B cell (primary cell): Measurements from ENCODE around the gene CTNNA2. TPM values are rescaled to one million over a fixed set of nuclear protein-coding genes. Genes with fewer than 3 reads are reported as not detected.

Experiments
- ATAC-seq: fragments of 200-7000 bp; cut with Tn5 transposase; one replicate; pipeline ENCODE4 v1.10.0; 2021; ENCODE audit warnings: low read depth, mild to moderate bottlenecking, moderate number of reproducible peaks, moderate library complexity
- CTCF ChIA-PET: fragments of 350-600 bp; sonication (Branson Sonifier 250); formaldehyde crosslinking; loops from one replicate; lab custom pipeline; 2021; ENCODE audit warnings: antibody characterized with exemption, inconsistent platforms; lab: Charles Lee
- POLR2A ChIA-PET: fragments of 350-600 bp; sonication (Branson Sonifier 250); formaldehyde crosslinking; loops from one replicate; lab custom pipeline; 2021; ENCODE audit warnings: antibody characterized with exemption; lab: Charles Lee
- DNase-seq: peaks from one replicate; pipeline ENCODE4 v3.0.0; 2013
- H2AFZ ChIP-seq: 2 replicates; pipeline ENCODE4 v1.6.1; 2012; ENCODE audit warnings: mild to moderate bottlenecking, low read depth, low read length; ENCODE audit not compliant: insufficient read depth, poor library complexity, severe bottlenecking
- H3K27ac ChIP-seq, 2 donors: 1 replicate in 1 of 2; 2 replicates in 1 of 2; pipeline ENCODE4 v1.5.1; 2012 to 2013; ENCODE audit warnings: low read length in 2 of 2, mild to moderate bottlenecking in 2 of 2, moderate library complexity in 1 of 2
- H3K27me3 ChIP-seq, 4 experiments: fragments of 200-600 bp in 1 of 4; sonication (generic) in 1 of 4; replicated peaks in 1 of 4; 1 replicate in 2 of 4; 2 replicates in 2 of 4; pipeline versions ENCODE4 v1.6.1 to v1.7.0; 2013 to 2016; ENCODE audit warnings: low read length in 3 of 4, mild to moderate bottlenecking in 2 of 4, mixed read lengths in 1 of 4, moderate library complexity in 1 of 4; ENCODE audit not compliant: insufficient read depth in 4 of 4, control insufficient read depth in 3 of 4; ENCODE audit errors: control extremely low read depth in 1 of 4
- H3K36me3 ChIP-seq, 2 experiments: replicated peaks in 1 of 2; 1 replicate in 1 of 2; 2 replicates in 1 of 2; pipeline versions ENCODE4 v1.6.1 to v1.7.1; 2013; ENCODE audit warnings: low read length in 1 of 2; ENCODE audit not compliant: insufficient read depth in 2 of 2, control insufficient read depth in 1 of 2; ENCODE audit errors: control extremely low read depth in 1 of 2, extremely low read depth in 1 of 2
- H3K4me1 ChIP-seq, 2 donors: fragments of 200-600 bp in 1 of 2; sonication (generic) in 1 of 2; 1 replicate in 1 of 2; 2 replicates in 1 of 2; pipeline versions ENCODE4 v1.5.1 to v1.6.1; 2013 to 2017; ENCODE audit warnings: low read length in 2 of 2; ENCODE audit not compliant: control insufficient read depth in 2 of 2, insufficient read depth in 2 of 2
- H3K4me2 ChIP-seq: replicated peaks from 2 replicates; pipeline ENCODE3; 2012; ENCODE audit warnings: mild to moderate bottlenecking, low read depth, low read length; ENCODE audit not compliant: poor library complexity, severe bottlenecking
- H3K4me3 ChIP-seq, 5 experiments: fragments of 200-600 bp in 1 of 5; sonication (generic) in 1 of 5; 1 replicate in 3 of 5; 2 replicates in 2 of 5; pipeline versions ENCODE4 v1.5.1 to v1.7.0; 2011 to 2016; ENCODE audit warnings: low read length in 4 of 5, mild to moderate bottlenecking in 4 of 5, low read depth in 2 of 5, control low read depth in 1 of 5, moderate library complexity in 1 of 5; ENCODE audit not compliant: insufficient read depth in 1 of 5; ENCODE audit errors: control extremely low read depth in 1 of 5, extremely low read depth in 1 of 5
- H3K79me2 ChIP-seq: fragments of 200-600 bp; sonication (generic); one replicate; pipeline ENCODE4 v1.6.0; 2016; ENCODE audit warnings: low read length; ENCODE audit not compliant: control insufficient read depth, insufficient read depth
- H3K9ac ChIP-seq: fragments of 200-600 bp; sonication (generic); 2 replicates; pipeline ENCODE4 v1.6.1; 2017; ENCODE audit warnings: mild to moderate bottlenecking, low read length, moderate library complexity
- H3K9me3 ChIP-seq, 3 donors: one replicate each; pipeline versions ENCODE4 v1.6.1 to v1.7.1; 2013; ENCODE audit warnings: low read length in 2 of 3; ENCODE audit not compliant: control insufficient read depth in 2 of 3, insufficient read depth in 1 of 3; ENCODE audit errors: control extremely low read depth in 1 of 3
- H4K20me1 ChIP-seq: 2 replicates; pipeline ENCODE4 v1.6.0; 2012; ENCODE audit warnings: mild to moderate bottlenecking, low read length; ENCODE audit not compliant: insufficient read depth, control insufficient read depth, poor library complexity, severe bottlenecking
- H3K27ac Mint-ChIP-seq: one replicate; pipeline ENCODE4 v1.8.0; 2021; ENCODE audit warnings: mixed read lengths
- H3K27me3 Mint-ChIP-seq: one replicate; pipeline ENCODE4 v1.8.0; 2021; ENCODE audit warnings: mixed read lengths
- H3K4me1 Mint-ChIP-seq: one replicate; pipeline ENCODE4 v1.8.0; 2021; ENCODE audit warnings: mixed read lengths
- H3K4me3 Mint-ChIP-seq: one replicate; pipeline ENCODE4 v1.8.0; 2021; ENCODE audit warnings: mixed read lengths
- H3K9me3 Mint-ChIP-seq: one replicate; pipeline ENCODE4 v1.8.0; 2022; ENCODE audit warnings: mixed read lengths; ENCODE audit not compliant: insufficient read depth
- EZH2 ChIP-seq: IDR thresholded peaks from 2 replicates; pipeline ENCODE4 v1.6.1; 2012; ENCODE audit warnings: borderline replicate concordance, low read depth, mild to moderate bottlenecking, moderate library complexity, low read length; ENCODE audit not compliant: insufficient read depth, poor library complexity, severe bottlenecking
- WGBS: methylation state at CpG from one replicate; pipeline ENCODE4 v1.1.5; 2013; ENCODE audit warnings: missing lambda C conversion rate; ENCODE audit not compliant: insufficient coverage; 5-methylcytosine and 5-hydroxymethylcytosine counted together
- intact Hi-C: fragments of 100-400 bp; cut with micrococcal nuclease; formaldehyde crosslinking; loops from one replicate; pipeline ENCODE4 v1.10.0; 2022
- polyA plus RNA-seq: library from polyadenylated mRNA; depleted of rRNA; stranded (reverse); fragments of >200 nt; gene quantifications from 2 replicates; pipeline ENCODE4 v1.2.3, GENCODE V29; 2012
- total RNA-seq, 2 donors: library from RNA; stranded (reverse); fragments of 120-200 nt in 1 of 2; gene quantifications; 1 replicate in 1 of 2; 2 replicates in 1 of 2; pipeline versions ENCODE4 v1.2.3 to v1.2.4, GENCODE V29; 2013 to 2022
- TF ChIP-seq, protein P1 (sequence below): fragments of 200-600 bp; IDR thresholded peaks from one replicate; pipeline ENCODE4 v1.8.0; 2022; ENCODE audit warnings: antibody characterized with exemption, mild to moderate bottlenecking

Gene CTNNA2
- total and polyA plus RNA-seq, 2 donors (not counting 1 experiment from before 2014, with no cell fraction given): not detected

DNA sequence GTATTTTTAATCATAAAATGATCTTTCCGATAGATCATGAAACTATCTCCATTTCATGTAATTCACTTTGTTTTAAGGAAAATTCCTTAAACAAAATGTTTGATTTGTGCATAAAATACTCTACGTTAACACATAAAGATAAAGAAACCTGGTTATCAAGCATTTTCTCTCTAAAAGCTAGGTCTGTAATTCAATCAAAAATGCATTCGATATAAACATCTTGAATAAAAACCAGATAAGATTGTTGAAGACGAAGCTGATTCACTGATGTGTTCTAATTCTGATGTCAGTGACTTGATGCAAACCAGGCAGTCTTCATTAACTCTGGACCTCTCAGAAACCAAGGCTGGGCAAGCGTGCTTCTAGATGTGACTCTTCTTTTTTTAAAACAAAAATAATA, 245.2 kb downstream of the CTNNA2 start:
- intact Hi-C loops: no loop called here
- CTCF ChIA-PET: no interaction called here

DNA sequence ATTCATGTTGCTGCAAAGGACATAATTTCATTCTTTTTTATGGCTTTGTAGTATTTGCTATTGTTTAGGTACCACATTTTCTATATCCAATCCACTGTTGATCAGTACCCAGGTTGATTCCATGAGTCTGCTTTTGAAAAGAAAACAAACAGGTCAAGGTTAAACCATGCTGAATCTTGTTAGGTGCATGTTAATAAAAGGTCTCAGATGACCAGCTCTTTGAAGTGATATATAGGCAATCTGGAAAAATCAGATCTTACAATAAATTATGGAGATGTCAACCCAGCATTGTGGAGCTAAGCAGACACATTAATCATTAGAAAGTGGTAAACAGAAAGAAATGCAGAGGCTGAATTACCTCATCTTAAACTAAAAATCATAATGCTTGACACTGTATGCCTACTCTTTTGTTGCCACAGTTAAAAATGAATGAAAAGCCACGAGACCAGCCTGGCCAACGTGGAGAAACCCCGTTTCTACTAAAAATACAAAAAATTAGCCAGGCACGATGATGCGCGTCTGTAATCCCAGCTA, 246.0 kb downstream of the CTNNA2 start:
- Histone ChIP-seq H3K36me3 (no peaks in the 10 kb centered on the region), H4K20me1 (no peaks in the 10 kb centered on the region), H3K4me1 (no peaks in the 10 kb centered on the region), H2AFZ (no peak overlapping the region), H3K4me3 (no peak overlapping the region), H3K27me3 (no peaks in the 10 kb centered on the region), H3K79me2 (no peaks in the 10 kb centered on the region), H3K27ac (no peak overlapping the region), H3K9me3 (peaks cover 0 to 4% (median 0%) of the 10 kb centered on the region in 3 donors), H3K9ac (no peak overlapping the region), H3K4me2 (no peak overlapping the region)
- POLR2A ChIA-PET: no interaction called here
- intact Hi-C loops: no loop called here
- H3K9me3 Mint-ChIP-seq: peaks cover 5% of the 10 kb centered on the region
- ATAC-seq (no peak), DNase-seq (no peak)
- CTCF ChIA-PET: no interaction called here
- H3K4me3 Mint-ChIP-seq: no peak overlapping the region
- H3K4me1 Mint-ChIP-seq: no peaks in the 10 kb centered on the region
- H3K27ac Mint-ChIP-seq: no peak overlapping the region
- no peaks in the 10 kb centered on the region for H3K27me3 Mint-ChIP-seq
- TF ChIP-seq, protein P1, sequence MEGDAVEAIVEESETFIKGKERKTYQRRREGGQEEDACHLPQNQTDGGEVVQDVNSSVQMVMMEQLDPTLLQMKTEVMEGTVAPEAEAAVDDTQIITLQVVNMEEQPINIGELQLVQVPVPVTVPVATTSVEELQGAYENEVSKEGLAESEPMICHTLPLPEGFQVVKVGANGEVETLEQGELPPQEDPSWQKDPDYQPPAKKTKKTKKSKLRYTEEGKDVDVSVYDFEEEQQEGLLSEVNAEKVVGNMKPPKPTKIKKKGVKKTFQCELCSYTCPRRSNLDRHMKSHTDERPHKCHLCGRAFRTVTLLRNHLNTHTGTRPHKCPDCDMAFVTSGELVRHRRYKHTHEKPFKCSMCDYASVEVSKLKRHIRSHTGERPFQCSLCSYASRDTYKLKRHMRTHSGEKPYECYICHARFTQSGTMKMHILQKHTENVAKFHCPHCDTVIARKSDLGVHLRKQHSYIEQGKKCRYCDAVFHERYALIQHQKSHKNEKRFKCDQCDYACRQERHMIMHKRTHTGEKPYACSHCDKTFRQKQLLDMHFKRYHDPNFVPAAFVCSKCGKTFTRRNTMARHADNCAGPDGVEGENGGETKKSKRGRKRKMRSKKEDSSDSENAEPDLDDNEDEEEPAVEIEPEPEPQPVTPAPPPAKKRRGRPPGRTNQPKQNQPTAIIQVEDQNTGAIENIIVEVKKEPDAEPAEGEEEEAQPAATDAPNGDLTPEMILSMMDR: no peak
- no peak for TF ChIP-seq EZH2
- WGBS: 33% methylated on average over 1 of the region's 6 CpGs

More for the DNA sequence above, 245.2 kb downstream of the CTNNA2 start:
- Histone ChIP-seq H3K27ac (no peak overlapping the region), H3K4me2 (no peak overlapping the region), H2AFZ (no peak overlapping the region), H3K9me3 (peaks cover 0 to 4% (median 0%) of the 10 kb centered on the region in 3 donors), H4K20me1 (no peaks in the 10 kb centered on the region), H3K79me2 (no peaks in the 10 kb centered on the region), H3K36me3 (no peaks in the 10 kb centered on the region), H3K4me1 (no peaks in the 10 kb centered on the region), H3K27me3 (no peaks in the 10 kb centered on the region), H3K9ac (no peak overlapping the region), H3K4me3 (no peak overlapping the region)
- Mint-ChIP-seq H3K4me1 (no peaks in the 10 kb centered on the region), H3K27ac (no peak overlapping the region), H3K4me3 (no peak overlapping the region), H3K27me3 (no peaks in the 10 kb centered on the region), H3K9me3 (peaks cover 5% of the 10 kb centered on the region)
- no CpG with 5 or more reads among the region's 5 CpGs for WGBS
- no peak for TF ChIP-seq EZH2
- TF ChIP-seq, protein P1: no peak
- ATAC-seq: no peak
- DNase-seq: no peak
- POLR2A ChIA-PET: no interaction called here
